HG03097 (cell line): ENCODE results near the gene KAZALD1.

Source experiments
- ATAC-seq: cut with Tn5 transposase; IDR thresholded peaks from one replicate; pipeline ENCODE4 v1.9.1; 2021; ENCODE audit not compliant: unreplicated experiment, low FRiP score

KAZALD1 gene, protein sequence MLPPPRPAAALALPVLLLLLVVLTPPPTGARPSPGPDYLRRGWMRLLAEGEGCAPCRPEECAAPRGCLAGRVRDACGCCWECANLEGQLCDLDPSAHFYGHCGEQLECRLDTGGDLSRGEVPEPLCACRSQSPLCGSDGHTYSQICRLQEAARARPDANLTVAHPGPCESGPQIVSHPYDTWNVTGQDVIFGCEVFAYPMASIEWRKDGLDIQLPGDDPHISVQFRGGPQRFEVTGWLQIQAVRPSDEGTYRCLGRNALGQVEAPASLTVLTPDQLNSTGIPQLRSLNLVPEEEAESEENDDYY

DNA sequence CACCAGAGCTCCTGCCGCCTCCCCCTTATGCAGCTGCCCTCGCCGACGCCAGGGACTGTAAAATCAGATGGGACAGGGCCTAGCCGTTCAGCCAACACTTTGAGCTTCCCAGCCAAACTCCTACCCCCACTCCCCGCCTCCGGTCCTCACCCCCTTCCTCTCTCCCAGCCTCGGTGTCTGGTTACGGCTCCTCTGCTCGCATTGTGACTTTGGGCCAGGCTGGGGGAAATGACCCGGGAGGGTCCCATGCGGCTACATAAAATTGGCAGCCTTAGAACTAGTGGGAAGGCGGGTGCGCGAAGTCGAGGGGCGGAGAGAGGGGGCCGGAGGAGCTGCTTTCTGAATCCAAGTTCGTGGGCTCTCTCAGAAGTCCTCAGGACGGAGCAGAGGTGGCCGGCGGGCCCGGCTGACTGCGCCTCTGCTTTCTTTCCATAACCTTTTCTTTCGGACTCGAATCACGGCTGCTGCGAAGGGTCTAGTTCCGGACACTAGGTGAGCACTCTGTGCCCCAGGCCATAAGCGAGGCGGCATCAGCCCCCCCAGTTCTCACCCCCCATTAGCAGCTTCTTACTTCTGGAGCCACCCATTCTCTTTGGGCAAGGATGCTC, at the start of gene KAZALD1:
KAZALD1 (plus strand) TSS at position 366 of the 608 bp plus-strand sequence. CDS start 604 bp downstream, outside the sequence.
- peak; percentile 1 for ATAC-seq

DNA sequence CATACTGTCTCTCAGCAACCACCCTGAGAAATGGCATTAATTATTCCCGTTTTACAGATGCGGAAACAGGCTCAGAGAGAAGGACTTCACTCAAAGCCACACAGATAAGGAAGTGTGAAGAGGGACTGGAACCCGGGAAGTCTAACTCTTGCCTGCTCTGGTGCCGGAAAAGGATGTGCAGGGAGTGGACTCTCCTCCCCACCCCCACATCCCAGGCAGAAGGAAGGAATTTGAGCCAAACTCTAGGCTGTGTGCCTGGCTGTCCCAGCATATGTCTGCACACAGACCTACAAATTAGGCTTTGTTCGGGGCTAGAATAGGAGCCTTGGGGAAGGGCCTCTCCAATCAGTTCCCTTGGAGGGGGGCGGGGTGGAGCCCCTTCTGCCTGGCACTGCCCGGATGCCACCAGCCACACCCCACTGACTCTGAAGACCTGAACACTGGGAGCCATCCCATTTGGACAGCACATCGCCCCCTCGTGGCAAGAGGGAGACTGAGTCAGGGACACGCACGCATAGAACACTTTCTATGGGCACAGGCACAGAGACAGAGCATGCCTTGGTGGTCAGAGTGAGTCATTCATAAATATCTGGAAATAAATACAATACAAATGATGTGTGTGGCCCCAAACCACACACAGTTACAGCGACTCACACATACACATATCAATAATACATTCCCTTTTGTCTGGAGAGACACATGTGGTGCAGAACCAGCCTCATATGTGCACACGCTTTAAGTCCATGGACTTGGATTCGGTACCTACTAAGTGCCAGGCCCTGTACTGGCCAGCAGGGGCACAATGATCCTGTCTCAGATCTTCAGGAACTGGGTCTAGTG, 49.0 kb upstream of the KAZALD1 start:
- peak; percentile 62 for ATAC-seq

DNA sequence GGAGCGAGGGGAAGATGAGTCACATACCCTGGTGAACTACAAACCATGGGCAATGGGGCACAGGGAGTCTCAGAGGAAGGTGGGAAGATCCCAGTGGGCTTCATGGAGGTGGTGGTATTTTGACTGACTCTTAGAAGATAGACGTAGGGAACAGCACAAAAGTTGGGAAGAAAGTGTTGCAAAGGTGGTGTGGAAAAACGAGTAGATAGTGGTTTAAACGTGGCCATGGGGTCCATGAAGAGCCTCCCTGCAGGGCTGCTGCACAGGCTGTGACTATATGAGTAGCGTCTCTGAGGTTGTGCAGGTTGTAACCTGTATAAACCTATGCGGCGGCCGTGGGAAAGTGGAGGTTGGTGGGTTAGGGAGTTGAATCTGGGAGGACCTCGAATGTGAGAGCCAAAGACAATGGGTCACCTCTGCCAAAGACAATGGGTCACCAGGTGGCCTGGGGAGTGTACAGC, 48.4 kb upstream of the KAZALD1 start:
- no peak for ATAC-seq

DNA sequence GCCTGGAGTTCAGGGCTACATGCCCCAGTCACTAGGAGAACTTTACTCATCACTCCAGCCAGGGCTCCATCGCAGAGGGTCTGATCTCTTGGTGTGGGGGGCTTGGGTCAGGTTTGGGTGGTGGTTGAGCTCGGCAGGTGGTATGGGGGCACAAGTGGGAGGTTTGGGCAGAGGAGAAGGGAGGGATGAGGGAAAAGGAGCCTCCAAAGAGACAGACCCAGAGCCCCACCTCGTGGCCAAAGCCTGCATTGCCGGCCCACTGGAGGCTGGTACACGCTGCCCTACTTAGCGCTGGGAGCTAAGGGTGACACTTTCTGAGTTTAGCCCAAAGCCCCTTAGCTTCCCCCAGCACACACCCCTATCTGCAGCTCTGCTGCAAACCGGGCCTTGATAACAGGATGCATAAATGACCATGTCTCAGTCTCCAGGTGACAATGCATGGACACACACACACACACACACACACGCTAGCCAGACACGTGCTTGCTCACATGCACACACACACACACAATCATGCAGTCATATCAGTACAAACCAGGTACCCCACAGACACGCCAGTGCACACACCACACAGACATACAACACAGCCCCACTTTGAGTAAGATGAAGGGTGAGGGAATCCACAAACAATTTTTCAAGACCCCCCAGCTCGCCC, 47.4 kb upstream of the KAZALD1 start:
- ATAC-seq = no peak

DNA sequence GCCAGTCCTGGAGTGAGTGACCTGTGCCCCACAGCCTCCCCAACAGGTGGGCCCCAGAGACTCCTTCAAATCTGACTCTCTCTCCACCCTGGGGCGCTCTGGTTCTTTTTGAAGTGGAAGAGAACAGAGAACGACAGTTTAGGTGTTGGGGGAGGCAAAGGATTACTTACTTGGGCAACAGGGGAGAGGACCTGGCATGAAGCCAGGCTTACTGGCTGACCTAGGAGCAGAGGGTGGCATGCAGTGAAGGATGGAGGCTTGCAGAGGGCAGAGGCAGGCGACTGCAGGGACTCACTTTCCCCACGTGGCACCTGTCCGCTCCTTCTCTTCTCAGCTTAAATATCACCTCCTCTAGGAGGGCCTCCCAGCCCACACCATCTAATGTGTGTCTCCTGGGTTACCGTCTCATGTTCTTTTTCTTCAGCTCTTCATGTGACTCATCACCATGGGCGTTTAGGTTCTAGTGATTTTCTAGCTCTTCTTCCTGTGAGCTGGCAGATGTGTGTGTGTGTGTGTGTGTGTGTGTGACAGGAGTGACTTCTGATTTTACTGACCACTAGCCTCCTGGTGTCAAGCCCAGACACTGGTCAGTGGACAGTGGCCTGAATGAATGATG, 46.7 kb upstream of the KAZALD1 start:
- no peak for ATAC-seq

DNA sequence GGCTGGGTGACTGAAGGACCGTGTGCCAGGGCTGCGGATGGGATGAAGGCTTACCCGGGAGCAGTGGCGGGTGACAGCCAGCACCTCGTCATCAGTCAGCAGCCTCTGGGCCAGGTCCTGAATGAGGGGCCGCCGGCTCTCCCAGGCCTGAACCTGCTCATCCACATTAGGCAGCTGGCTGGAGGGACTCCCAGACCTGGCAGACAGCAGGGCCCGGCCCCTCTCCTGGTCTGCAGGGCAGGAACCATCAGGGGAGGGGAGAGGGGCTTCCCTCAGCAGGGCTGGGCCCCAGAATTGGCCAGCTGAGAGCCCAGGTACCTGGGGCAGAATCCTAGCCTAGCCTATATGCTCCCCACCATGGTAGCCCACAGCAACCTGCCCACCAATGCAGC, 46.2 kb upstream of the KAZALD1 start:
- no peak for ATAC-seq

DNA sequence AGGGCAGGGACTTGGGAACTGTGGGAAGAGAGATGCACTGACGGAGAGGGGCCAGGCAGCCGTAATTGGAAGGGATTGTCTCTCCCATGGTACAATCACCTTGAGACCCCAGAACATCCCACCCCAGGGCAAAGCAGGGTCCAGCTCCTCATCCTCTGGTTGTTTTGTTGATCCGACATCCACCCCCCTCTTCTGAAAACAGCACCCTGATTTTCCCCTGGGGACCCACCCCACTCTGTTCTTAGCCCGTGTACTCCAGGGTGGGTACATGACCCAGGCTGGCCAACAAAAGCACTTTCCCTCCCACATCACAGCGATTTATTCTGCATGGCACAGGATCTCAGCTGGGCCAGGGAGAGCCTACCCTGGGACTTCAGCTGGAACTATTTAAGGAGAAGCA, 45.0 kb upstream of the KAZALD1 start:
- no peak for ATAC-seq

DNA sequence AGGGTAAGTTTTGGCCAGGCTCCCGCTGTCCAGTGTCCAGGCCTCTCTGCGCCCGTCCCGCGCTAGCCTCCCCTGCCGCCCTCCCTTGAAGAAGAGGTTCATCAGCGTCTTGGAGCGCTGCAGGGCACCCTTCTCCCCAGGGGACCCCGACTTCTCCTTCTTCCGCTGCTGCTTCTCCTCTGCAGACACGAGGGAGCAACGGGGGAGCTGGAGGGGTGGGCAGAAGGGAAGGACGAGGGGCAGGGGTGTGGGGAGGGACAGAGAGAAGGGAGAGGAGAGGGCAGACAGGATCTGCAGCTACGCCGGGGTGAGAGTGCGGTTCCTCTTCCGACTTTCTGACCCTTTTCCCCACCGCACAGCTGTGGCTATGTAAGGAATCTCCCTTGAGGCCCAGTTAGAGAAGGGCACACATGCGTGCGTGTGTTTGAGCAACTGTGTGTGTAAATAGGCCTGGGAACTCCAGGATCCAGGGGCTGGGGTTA, 43.6 kb upstream of the KAZALD1 start:
- no peak for ATAC-seq

DNA sequence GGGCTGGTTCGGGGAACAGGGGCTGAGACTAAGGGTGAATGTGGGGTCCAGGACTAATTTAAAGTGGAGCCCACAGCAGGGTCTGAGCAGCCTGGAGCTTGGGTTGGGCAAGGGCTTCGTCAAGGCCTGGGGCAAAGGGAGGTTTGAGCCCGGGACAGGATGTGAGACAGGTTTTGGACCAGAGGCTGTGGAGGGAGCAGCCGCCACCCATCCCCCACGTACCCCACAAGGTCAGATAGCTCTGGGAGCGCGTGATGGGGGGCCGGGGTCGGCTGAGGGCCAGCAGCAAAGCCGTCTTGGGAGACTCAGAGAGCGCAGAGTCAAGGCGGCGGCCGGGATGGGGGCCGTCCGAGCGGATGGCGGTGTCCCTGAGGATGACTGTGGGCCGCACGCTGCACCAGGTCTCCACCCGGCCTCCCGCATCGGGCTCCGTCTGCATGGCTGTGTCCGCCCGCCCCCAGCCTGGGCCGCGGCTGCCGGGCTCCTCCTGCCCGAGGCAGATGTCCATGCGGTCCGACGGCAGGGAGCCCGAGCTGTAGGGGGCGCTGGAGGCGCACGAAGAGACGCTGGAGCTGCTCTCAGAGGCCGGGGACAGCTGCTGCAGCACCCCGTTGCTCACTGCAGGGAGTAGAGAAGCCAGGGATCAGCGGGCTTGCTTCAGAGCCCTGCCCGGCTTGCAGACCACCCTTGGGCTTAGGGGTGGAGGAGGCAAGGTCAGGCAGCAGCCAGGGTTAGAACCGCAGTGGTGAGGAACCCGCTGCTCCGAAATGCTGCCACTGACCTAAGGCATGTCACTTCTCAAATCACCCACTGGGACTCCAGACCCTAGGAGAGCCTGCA, 43.0 kb upstream of the KAZALD1 start:
- no peak for ATAC-seq

DNA sequence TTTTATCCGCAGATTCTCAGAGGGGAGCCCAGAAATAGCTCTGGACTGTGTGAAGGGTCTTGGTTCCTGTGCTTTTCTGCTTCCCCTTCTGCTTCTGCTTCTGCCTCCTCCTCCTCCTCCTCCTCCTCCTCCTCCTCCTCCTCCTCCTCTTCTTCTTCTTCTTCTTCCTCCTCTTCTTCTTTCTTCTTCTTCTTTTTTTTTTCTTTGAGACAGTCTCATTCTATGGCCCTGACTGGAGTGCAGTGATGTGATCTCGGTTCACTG, 42.4 kb upstream of the KAZALD1 start:
- no peak for ATAC-seq

DNA sequence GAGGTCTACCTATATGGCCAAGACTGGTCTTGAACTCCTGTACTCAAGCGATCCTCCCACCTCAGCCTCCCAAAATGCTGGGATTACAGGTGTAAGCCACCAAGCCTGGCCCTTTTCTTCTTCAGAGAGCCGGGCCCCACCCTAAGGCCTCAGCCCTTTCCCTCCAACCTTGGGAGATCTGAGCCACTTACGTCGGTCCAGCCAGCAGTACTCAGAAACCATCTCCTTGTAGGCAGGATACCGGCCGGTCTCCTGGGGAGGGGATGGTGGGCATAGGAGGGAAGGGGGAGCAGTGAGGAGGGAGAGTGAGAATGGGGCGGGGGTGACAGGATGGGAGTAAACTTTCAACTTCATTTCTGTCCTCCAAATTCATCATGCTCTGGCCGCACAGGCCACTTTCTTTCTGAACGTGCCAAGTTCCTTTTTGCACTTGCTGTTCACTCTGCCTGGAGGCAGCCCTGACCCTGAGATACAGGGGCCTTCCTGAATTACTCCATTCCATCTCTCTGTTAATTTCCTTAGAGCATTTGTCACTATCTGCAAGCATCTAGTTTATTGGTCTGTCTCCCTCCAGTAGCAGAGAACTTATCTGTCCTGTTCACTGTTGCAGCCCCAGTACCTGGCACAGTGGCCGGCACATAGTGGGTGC, 41.2 kb upstream of the KAZALD1 start:
- ATAC-seq = no peak

DNA sequence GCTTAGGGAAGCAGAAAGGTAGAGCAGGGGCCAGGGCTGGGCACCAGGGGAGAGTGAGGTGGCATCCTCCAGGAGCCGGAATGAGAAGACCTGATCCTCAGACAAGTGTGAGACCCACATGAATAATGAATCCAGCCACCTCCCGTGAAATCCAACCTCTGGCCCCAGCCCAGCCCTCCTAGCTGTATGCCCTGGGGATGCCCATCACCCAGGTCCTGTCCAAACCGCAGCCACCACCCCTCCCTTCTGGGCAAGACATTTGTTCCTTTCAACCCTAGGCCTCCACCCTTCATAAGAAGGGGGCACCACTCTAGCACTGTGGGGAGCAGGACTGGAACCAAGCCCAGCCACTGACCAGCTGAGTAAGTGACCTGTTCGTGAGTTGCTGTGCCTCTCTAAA, 40.5 kb upstream of the KAZALD1 start:
- no peak for ATAC-seq

DNA sequence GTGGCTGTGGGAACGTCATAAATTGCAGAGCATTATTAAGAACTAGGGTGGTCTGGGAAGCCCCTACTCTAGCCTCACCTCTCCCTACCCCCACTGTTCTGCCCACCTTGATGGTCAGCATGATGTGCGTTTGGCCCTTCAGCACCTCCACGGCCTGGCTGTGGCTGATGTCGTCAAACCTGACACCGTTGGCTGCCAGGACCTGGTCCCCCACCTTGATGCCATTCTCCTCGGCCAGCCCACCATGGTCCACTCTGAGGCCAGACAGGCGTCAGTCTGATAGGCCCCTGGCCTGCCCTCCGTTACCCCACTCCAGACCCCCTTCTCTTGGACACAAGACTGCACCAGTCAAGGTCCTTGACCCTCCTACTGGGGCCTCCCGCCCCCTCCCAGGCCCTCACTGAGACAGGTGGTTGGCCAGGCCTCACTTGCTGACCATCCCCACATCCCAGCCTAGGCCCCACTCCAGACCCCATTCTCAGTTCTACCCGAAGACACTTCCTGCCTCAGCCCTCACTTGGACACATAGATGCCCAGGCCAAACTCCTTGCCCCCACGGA, 40.0 kb upstream of the KAZALD1 start:
- no peak for ATAC-seq

DNA sequence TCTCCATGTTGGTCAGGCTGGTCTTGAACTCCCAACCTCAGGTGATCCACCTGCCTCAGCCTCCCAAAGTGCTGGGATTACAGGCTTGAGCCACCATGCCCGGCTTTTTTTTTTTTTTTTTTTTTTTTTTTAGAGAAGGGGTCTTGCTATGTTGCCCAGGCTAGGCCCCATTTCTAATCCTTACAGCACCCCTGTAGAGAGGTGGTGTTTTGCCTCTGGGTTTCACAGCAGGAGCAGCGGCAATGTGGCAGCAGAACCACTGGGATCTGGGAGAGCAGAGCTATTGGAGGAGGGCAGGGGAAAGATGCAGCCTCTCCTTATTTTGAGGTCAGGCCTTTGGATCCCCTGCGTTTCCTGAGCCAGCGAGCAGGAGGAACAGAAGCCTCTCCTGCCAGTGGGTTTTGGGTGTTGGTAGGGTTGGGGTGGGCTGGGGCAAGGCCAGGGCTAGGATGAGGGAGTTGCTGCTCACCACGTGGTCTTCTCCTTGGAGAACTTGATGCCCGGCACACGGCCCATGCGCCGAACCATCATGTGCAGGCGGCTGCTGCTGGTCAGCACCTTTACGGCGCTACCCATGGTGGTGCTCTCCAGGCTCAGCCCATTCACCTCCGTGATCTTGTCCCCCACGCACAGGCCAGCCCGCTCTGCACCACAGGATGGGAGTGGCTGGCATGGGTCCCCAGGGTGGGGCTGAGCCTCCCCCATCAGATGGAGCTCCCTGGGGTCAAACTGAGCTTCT, 38.7 kb upstream of the KAZALD1 start:
- no peak for ATAC-seq

DNA sequence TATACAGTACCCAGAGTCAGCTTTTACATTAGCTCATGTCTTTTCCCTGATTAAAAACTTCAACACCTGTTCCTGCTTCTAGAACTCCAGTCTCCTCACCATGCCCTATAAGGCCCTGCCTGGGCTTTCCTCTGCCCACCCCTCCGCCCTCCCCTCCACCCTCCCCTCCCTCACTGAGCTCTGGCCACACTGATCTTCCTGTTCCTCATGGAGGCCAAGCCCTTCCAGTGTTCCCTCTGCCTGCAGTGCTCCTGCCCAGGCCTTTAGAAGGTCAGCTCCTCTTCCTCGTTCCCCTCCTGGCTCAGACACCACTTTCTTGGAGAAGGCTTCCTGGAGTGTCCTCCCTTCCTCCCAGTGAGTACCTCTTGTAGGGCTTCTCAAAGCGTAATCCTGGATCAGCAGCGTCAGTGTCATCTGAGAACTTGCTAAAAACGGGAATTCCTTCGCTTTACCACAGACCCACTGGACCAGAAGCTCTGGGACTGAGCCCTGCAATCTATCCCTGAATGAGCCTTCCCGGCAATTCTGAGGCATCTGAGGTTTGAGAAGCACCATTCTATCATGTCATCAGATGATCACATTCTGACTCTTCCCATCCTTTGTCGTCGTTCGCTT, 34.6 kb upstream of the KAZALD1 start:
- no peak for ATAC-seq

DNA sequence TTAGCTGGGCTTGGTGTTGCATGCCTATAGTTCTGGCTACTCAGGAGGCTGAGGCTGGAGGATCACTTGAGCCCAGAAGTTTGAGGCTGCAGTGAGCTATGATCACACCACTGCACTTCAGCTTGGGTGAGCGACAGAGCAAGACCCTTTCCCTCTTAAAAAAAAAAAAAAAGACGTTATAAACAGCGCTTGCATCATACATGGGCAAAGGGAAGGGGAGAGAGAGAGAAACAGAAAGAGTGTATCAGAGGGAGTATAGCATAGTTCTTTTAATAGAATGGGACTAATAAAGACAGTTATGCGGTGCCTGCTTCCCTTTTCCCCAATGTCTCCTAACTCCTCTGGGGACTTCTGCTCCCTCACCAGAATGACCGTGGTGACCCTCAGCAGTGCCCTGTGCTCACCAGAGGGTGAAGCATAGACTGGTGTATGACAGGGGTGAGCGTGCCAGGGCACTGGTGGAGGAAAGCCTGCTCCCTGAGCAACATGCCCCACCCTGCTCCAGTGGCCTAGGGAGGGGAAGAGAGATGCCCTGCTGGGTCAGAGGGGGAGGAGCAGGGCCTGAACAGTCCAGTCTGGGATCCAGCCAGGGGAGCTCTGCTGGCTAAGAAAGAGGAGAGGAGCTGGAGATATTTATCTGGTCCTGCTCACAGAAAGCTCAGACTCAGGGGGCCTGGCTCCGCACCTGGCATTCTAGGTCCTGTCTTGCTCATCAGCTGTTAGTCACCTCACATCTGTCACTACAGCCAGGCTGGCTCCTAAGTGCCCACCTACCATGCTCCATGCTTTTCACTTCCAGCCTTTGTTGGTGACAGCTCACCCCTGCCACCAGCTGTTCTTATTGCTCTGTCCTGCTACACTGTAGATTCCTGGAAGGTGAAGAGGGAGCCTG, 33.1 kb upstream of the KAZALD1 start:
- no peak for ATAC-seq
